ENCODE data around the gene PEX7.
A peak's percentile ranks its signal among the peaks of the same experiment; 100 is the strongest.

The PEX7 gene

GRCh38 chr6:136843210-136843609 lies 20.8 kb downstream of the PEX7 start:
- TF ChIP-seq NFIC (IDR thresholded peaks at IDR 0.05) = no peak
- TF ChIP-seq USF1 (IDR thresholded peaks at IDR 0.05) = no peak
- no peak for TF ChIP-seq CREB1 (IDR thresholded peaks at IDR 0.05; ENCODE audit: low read depth)
- TF ChIP-seq FOXM1 (IDR thresholded peaks at IDR 0.05; ENCODE audit: borderline replicate concordance, low read depth) = no peak
- no peak for TF ChIP-seq TEAD4 (IDR thresholded peaks at IDR 0.05)
- TF ChIP-seq RAD21 (IDR thresholded peaks at IDR 0.05; ENCODE audit: low read depth) = no peak
- TF ChIP-seq ZBTB7A (IDR thresholded peaks at IDR 0.05; ENCODE audit: low read depth) = no peak
- no peak for TF ChIP-seq EGR1 (IDR thresholded peaks at IDR 0.05)
- no peak for TF ChIP-seq YY1 (IDR thresholded peaks at IDR 0.05; ENCODE audit: low read depth)
- TF ChIP-seq TCF12 (IDR thresholded peaks at IDR 0.05; ENCODE audit: low read depth) = no peak
- TF ChIP-seq, protein P1, sequence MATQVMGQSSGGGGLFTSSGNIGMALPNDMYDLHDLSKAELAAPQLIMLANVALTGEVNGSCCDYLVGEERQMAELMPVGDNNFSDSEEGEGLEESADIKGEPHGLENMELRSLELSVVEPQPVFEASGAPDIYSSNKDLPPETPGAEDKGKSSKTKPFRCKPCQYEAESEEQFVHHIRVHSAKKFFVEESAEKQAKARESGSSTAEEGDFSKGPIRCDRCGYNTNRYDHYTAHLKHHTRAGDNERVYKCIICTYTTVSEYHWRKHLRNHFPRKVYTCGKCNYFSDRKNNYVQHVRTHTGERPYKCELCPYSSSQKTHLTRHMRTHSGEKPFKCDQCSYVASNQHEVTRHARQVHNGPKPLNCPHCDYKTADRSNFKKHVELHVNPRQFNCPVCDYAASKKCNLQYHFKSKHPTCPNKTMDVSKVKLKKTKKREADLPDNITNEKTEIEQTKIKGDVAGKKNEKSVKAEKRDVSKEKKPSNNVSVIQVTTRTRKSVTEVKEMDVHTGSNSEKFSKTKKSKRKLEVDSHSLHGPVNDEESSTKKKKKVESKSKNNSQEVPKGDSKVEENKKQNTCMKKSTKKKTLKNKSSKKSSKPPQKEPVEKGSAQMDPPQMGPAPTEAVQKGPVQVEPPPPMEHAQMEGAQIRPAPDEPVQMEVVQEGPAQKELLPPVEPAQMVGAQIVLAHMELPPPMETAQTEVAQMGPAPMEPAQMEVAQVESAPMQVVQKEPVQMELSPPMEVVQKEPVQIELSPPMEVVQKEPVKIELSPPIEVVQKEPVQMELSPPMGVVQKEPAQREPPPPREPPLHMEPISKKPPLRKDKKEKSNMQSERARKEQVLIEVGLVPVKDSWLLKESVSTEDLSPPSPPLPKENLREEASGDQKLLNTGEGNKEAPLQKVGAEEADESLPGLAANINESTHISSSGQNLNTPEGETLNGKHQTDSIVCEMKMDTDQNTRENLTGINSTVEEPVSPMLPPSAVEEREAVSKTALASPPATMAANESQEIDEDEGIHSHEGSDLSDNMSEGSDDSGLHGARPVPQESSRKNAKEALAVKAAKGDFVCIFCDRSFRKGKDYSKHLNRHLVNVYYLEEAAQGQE (IDR thresholded peaks at IDR 0.05; ENCODE audit: low read depth) = no peak
- no peak for TF ChIP-seq TAF1 (IDR thresholded peaks at IDR 0.05; ENCODE audit: low read depth)
- no peak for TF ChIP-seq CEBPB (IDR thresholded peaks at IDR 0.05)
- TF ChIP-seq MAX (IDR thresholded peaks at IDR 0.05) = no peak
- no peak for TF ChIP-seq EP300 (IDR thresholded peaks at IDR 0.05; ENCODE audit: borderline replicate concordance)

DNA sequence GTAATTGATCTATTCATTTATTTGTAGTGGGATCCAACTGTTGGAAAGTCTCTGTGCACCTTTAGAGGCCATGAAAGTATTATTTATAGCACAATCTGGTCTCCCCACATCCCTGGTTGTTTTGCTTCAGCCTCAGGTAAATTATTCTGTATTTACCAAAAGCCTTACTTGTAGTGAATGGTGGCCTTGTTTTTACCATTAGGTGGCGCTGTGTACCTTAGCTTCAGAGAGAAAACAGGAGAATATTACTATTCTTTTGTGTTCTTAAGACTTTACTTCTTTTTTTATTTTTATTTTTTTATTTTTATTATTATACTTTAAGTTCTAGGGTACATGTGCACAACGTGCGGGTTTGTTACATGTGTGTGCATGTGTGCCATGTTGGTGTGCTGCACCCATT lies 23.7 kb downstream of the PEX7 start:
- TF ChIP-seq NFIC (IDR thresholded peaks at IDR 0.05) (no peak), YY1 (IDR thresholded peaks at IDR 0.05; ENCODE audit: low read depth) (no peak), RAD21 (IDR thresholded peaks at IDR 0.05; ENCODE audit: low read depth) (peak; percentile 70)

GRCh38 chr6:136859430-136859829 lies 37.0 kb downstream of the PEX7 start:
- TF ChIP-seq TEAD4 (IDR thresholded peaks at IDR 0.05) (no peak), YY1 (IDR thresholded peaks at IDR 0.05; ENCODE audit: low read depth) (no peak), EP300 (IDR thresholded peaks at IDR 0.05; ENCODE audit: borderline replicate concordance) (no peak), CREB1 (IDR thresholded peaks at IDR 0.05; ENCODE audit: low read depth) (no peak), CEBPB (IDR thresholded peaks at IDR 0.05) (no peak), FOXM1 (IDR thresholded peaks at IDR 0.05; ENCODE audit: borderline replicate concordance, low read depth) (no peak), EGR1 (IDR thresholded peaks at IDR 0.05) (no peak), USF1 (IDR thresholded peaks at IDR 0.05) (no peak), NFIC (IDR thresholded peaks at IDR 0.05) (no peak), RAD21 (IDR thresholded peaks at IDR 0.05; ENCODE audit: low read depth) (no peak), ZBTB7A (IDR thresholded peaks at IDR 0.05; ENCODE audit: low read depth) (no peak), TAF1 (IDR thresholded peaks at IDR 0.05; ENCODE audit: low read depth) (no peak), TCF12 (IDR thresholded peaks at IDR 0.05; ENCODE audit: low read depth) (no peak), MAX (IDR thresholded peaks at IDR 0.05) (no peak)
- TF ChIP-seq, protein P1 (IDR thresholded peaks at IDR 0.05; ENCODE audit: low read depth) = no peak

- TF ChIP-seq ZBTB7A (IDR thresholded peaks at IDR 0.05; ENCODE audit: low read depth) = no peak
- TF ChIP-seq EP300 (IDR thresholded peaks at IDR 0.05; ENCODE audit: borderline replicate concordance) = no peak
- TF ChIP-seq YY1 (IDR thresholded peaks at IDR 0.05; ENCODE audit: low read depth) = no peak
- no peak for TF ChIP-seq TEAD4 (IDR thresholded peaks at IDR 0.05)
- no peak for TF ChIP-seq USF1 (IDR thresholded peaks at IDR 0.05)
- TF ChIP-seq FOXM1 (IDR thresholded peaks at IDR 0.05; ENCODE audit: borderline replicate concordance, low read depth) = no peak
- TF ChIP-seq CEBPB (IDR thresholded peaks at IDR 0.05) = no peak
- TF ChIP-seq EGR1 (IDR thresholded peaks at IDR 0.05) = no peak
- no peak for TF ChIP-seq RAD21 (IDR thresholded peaks at IDR 0.05; ENCODE audit: low read depth)
- no peak for TF ChIP-seq CREB1 (IDR thresholded peaks at IDR 0.05; ENCODE audit: low read depth)
- TF ChIP-seq NFIC (IDR thresholded peaks at IDR 0.05) = no peak
Observed at GRCh38 chr6:136860043-136860442, 37.7 kb downstream of the PEX7 start.

- TF ChIP-seq TEAD4 (IDR thresholded peaks at IDR 0.05) (no peak), NFIC (IDR thresholded peaks at IDR 0.05) (no peak), EGR1 (IDR thresholded peaks at IDR 0.05) (no peak), RAD21 (IDR thresholded peaks at IDR 0.05; ENCODE audit: low read depth) (no peak), TCF12 (IDR thresholded peaks at IDR 0.05; ENCODE audit: low read depth) (no peak), CREB1 (IDR thresholded peaks at IDR 0.05; ENCODE audit: low read depth) (no peak), EP300 (IDR thresholded peaks at IDR 0.05; ENCODE audit: borderline replicate concordance) (no peak), ZBTB7A (IDR thresholded peaks at IDR 0.05; ENCODE audit: low read depth) (no peak), USF1 (IDR thresholded peaks at IDR 0.05) (no peak), MAX (IDR thresholded peaks at IDR 0.05) (no peak), CEBPB (IDR thresholded peaks at IDR 0.05) (no peak)
- TF ChIP-seq, protein P1 (IDR thresholded peaks at IDR 0.05; ENCODE audit: low read depth) = no peak
Observed at GRCh38 chr6:136862662-136863061, 40.3 kb downstream of the PEX7 start.
